A673 (cell line): Measurements from ENCODE around the gene SEMA4D. TPM values are rescaled to one million over a fixed set of nuclear protein-coding genes. Genes with fewer than 3 reads are reported as not detected.

Experiments
- BruUV-seq: library from RNA; stranded (reverse); fragments of 400-500 nt; replicated peaks from 2 replicates; lab custom pipeline; 2021; lab: Mats Ljungman, UMichigan
- CTCF ChIA-PET: fragments of 300-600 bp; sonication (Branson Sonifier 250); formaldehyde crosslinking; loops from one replicate; lab custom pipeline; 2022; ENCODE audit warnings: antibody characterized with exemption; lab: Charles Lee
- POLR2A ChIA-PET: fragments of 300-600 bp; sonication (Branson Sonifier 250); formaldehyde crosslinking; loops from one replicate; lab custom pipeline; 2022; ENCODE audit warnings: antibody characterized with exemption; ENCODE audit not compliant: low non-redundant PET; lab: Charles Lee
- DNase-seq: peaks from one replicate; pipeline ENCODE4 v3.0.0-alpha.2; 2015; ENCODE audit warnings: low spot score
- H3K27ac ChIP-seq: fragments of 200-600 bp; sonication (generic); 2 replicates; pipeline ENCODE4 v1.5.1; 2016; ENCODE audit warnings: mixed run types, low read depth, mild to moderate bottlenecking, mixed read lengths, antibody characterized with exemption, low read length; ENCODE audit not compliant: poor library complexity, severe bottlenecking
- H3K27me3 ChIP-seq: fragments of 200-600 bp; sonication (generic); replicated peaks from 2 replicates; pipeline ENCODE4 v1.6.1; 2017; ENCODE audit warnings: mixed run types, low read depth, mild to moderate bottlenecking, mixed read lengths, antibody characterized with exemption, low read length; ENCODE audit not compliant: insufficient read depth, poor library complexity
- H3K36me3 ChIP-seq: fragments of 200-600 bp; sonication (generic); 2 replicates; pipeline ENCODE4 v1.6.1; 2016; ENCODE audit warnings: mixed run types, mild to moderate bottlenecking, mixed read lengths, antibody characterized with exemption, low read length; ENCODE audit not compliant: insufficient read depth, poor library complexity, severe bottlenecking
- H3K4me1 ChIP-seq: fragments of 200-600 bp; sonication (generic); 2 replicates; pipeline ENCODE4 v1.6.1; 2017; ENCODE audit warnings: mixed run types, mild to moderate bottlenecking, mixed read lengths, antibody characterized with exemption, low read length; ENCODE audit not compliant: insufficient read depth, poor library complexity, severe bottlenecking
- H3K4me3 ChIP-seq: fragments of 200-600 bp; sonication (generic); 2 replicates; pipeline ENCODE4 v1.5.1; 2016; ENCODE audit warnings: low read depth, mixed run types, mild to moderate bottlenecking, mixed read lengths, low read length; ENCODE audit not compliant: poor library complexity, severe bottlenecking
- H3K9me3 ChIP-seq: fragments of 200-600 bp; sonication (generic); 2 replicates; pipeline ENCODE4 v1.6.1; 2016; ENCODE audit warnings: mixed run types, low read depth, mild to moderate bottlenecking, mixed read lengths, antibody characterized with exemption, low read length; ENCODE audit not compliant: poor library complexity, severe bottlenecking
- CTCF ChIP-seq: fragments of 300-800, 200-600 bp; sonication (generic); conservative IDR thresholded peaks from 2 replicates; pipeline ENCODE4 v1.5.1; 2017; ENCODE audit warnings: low read depth, mild to moderate bottlenecking, antibody characterized with exemption, low read length, moderate library complexity, mixed read lengths
- EZH2 ChIP-seq: fragments of 200-600 bp; sonication (generic); IDR thresholded peaks from 2 replicates; pipeline ENCODE4 v1.6.1; 2017; ENCODE audit warnings: borderline replicate concordance, low read depth, mild to moderate bottlenecking, mixed read lengths, antibody characterized with exemption, low read length; ENCODE audit not compliant: poor library complexity, severe bottlenecking
- intact Hi-C: fragments of 100-400 bp; cut with micrococcal nuclease; formaldehyde crosslinking; loops from one replicate; pipeline ENCODE4 v1.10.0; 2022; ENCODE audit not compliant: unreplicated experiment
- total RNA-seq: library from RNA; stranded (reverse); gene quantifications from 2 replicates; pipeline ENCODE4 v1.2.3, GENCODE V29; 2021

SEMA4D gene
- total RNA-seq, 1 experiment from 2014 or later, result 14.2 TPM

- ChIA-PET POLR2A (no interaction called here), CTCF (no interaction called here)
- no peak for DNase-seq
- Histone ChIP-seq H3K36me3 (no peaks in the 10 kb centered on the region), H3K27ac (no peak overlapping the region), H3K27me3 (no peaks in the 10 kb centered on the region), H3K4me3 (no peak overlapping the region), H3K9me3 (peaks cover 4% of the 10 kb centered on the region), H3K4me1 (no peaks in the 10 kb centered on the region)
- intact Hi-C loops, result loop anchor here (10.0 kb wide), 1 partner anchor 403 kb away; no protein-coding TSS in a partner anchor
- TF ChIP-seq EZH2 (no peak), CTCF (no peak)
- BruUV-seq, result no TSS peak
Observed at GRCh38 chr9:89411759-89412158, 86.2 kb downstream of the SEMA4D start.

GRCh38 chr9:89410641-89411350 is 87.1 kb downstream of the SEMA4D start:
- intact Hi-C loops, result loop anchor here (10.0 kb wide), 1 partner anchor 404 kb away; no protein-coding TSS in a partner anchor
- DNase-seq, result no peak
- POLR2A ChIA-PET, result no interaction called here

GRCh38 chr9:89410022-89410421 is 87.9 kb downstream of the SEMA4D start:
- Histone ChIP-seq H3K4me3 (no peak overlapping the region), H3K9me3 (peaks cover 4% of the 10 kb centered on the region), H3K36me3 (no peaks in the 10 kb centered on the region), H3K27me3 (no peaks in the 10 kb centered on the region), H3K27ac (no peak overlapping the region), H3K4me1 (no peaks in the 10 kb centered on the region)
- DNase-seq, result no peak
- ChIA-PET POLR2A (no interaction called here), CTCF (interaction anchor here (0.6 kb wide), 1 partner anchor 232 kb away, joined by 6 read pairs; no protein-coding TSS in a partner anchor)
- BruUV-seq, result no TSS peak
- TF ChIP-seq CTCF (no peak), EZH2 (no peak)
- intact Hi-C loops, result loop anchor here (10.0 kb wide), 1 partner anchor 405 kb away; no protein-coding TSS in a partner anchor

More at GRCh38 chr9:89410641-89411350, 87.1 kb downstream of the SEMA4D start:
- CTCF ChIA-PET, result no interaction called here
- H3K36me3 ChIP-seq, result no peaks in the 10 kb centered on the region
- H3K4me3 ChIP-seq, result no peak overlapping the region
- peaks cover 4% of the 10 kb centered on the region for H3K9me3 ChIP-seq
- H3K27me3 ChIP-seq, result no peaks in the 10 kb centered on the region
- H3K27ac ChIP-seq, result no peak overlapping the region
- no peaks in the 10 kb centered on the region for H3K4me1 ChIP-seq
- BruUV-seq, result no TSS peak
- TF ChIP-seq CTCF, result no peak
- TF ChIP-seq EZH2, result no peak
